ENCODE data around the gene CCDC6.
"Not testable (repeated sequence)": the region's sequence is repeated elsewhere in the genome, so short reads cannot be mapped to it uniquely, and the experiment has no call there.

CCDC6 gene

GRCh38 chr10:59812519-59813122, 93.7 kb downstream of the CCDC6 start:
- peak; percentile 20 for DNase-seq (ENCODE audit: low read depth, low spot score)

DNA sequence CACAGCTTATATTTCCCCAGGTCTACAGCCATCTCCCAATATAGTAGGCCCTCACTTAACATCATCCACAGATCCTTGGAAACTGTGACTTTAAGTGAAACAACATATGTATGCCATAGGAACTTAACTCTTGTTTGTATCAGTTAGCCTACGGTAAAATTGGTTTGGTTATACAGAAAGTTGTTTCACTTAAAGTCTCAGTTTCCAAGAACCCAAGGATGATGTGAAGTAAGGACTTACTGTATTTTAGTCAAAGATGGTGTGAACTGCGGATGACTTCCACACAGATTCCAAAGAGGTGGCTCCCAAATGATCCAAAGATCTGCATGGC, 96.7 kb downstream of the CCDC6 start:
- DNase-seq (ENCODE audit: low read depth, low spot score) = no peak

DNA sequence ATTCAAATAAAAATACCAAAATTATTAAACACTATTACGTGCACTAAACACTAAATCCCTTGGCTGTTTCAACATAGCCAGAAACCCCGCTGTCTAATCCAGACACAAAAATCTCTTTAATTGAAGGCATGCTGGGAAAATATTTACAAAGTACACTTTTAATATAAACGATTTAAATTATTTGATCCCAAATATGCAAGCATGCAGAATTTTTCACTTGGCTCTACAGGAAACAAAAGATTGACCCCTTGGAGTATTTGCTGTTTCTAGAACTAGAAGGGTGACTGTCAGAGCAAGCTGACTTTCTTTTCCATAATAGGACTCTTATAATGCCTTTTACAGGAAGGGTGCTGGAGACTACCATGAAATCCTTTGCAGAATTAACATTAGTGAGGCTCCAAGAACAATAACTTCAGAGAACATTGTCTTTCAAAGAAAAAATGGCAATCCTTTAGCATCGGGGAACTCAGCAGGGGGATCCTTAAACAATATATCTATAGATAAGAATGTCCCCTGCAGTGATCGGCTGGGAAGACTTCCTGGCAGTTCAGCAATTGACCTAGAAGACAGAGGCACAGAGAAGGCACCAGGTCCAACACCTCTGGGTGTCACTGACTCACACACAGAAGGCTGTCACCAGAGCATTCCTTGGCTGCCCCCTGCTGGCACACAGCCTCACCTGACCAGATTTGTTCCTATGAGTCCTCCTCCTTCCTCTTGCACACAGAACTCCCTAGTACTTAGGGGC, 97.3 kb downstream of the CCDC6 start:
- peak; percentile 80 for DNase-seq (ENCODE audit: low read depth, low spot score)

DNA sequence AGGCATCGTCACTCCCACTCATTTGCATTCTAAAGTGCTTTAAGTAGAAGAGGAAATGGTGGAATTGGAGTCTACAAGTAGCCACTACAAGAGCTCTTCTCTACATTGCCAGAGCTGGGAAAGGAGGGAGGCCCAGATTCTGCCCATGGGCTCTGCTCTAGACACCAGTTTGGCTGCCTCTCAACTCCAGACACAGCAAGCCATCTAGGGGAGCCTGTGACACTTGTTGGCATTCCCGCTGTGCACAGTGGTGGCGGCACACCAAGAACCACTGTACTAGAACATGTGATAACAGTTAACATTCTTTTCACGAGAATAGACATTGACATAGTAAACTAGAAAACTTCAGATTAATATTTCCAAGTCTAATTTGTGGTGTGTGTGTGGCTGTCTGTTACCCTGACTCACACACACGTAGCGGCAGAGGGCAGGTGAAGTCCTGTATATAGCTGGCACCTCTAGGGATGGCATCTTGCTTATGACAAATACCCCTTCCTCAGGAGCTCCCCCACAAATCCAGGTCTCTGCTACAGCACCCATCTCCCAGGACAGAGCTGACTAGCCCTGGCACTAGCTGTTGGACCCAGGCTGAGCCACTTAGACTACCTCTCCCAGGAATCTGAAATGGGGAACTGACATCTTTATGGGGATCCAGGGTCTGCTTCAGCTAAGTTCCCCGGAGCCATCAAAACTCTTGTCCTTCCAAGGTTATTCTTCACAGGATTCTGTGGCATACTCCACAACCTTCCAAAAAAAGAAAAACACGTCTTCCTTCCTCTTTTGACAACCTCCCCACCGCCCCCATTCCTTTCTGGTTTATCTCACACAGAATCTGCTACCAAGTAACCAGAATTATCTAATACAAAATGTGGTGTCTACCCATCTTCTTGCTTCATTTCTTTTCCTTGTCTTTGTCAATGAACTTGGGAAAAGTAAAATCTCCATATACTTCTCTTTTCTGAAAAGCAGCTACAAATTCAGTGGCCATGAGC, 98.4 kb downstream of the CCDC6 start:
- no peak for DNase-seq (ENCODE audit: low read depth, low spot score)

DNA sequence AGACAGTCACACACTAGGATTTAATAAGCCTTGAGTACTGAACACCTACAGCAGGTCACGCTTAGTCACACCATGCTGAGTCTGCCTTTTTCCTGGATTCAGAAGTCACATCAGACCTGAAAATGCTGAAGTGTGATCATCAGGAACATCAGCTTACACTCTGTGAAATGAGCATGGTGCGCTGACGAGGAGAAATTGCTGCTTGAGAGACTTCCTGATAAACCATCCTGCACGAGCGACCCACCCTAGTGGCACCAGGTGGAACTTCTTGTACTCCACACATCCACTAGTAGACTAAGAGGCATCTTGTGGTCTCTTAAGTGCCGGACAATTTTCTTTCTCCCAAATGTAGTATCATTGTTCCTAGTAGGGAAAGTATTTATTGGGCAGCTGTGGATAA, 101.3 kb downstream of the CCDC6 start:
- DNase-seq (ENCODE audit: low read depth, low spot score) = peak; percentile 26

DNA sequence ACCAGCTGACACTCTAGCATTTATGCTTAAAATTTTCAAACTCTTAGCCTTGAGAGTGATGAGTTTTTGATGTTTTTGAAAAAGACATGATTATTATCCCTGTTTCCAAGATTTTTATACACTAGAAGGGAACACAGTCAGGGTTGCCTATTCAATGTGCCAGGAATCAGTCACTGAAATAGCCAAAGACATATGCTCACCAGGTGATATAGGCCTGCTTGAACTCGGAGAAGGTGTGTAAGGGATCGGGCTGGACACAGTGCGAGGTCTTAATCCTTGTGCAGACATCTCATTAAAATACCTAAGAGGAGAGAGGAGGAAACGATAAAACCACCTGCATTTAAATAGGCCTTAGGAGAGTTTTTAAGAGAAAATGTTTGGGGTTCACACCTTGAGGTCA, 102.1 kb downstream of the CCDC6 start:
- DNase-seq (ENCODE audit: low read depth, low spot score) = no peak

- no peak for DNase-seq (ENCODE audit: low read depth, low spot score)
Observed at GRCh38 chr10:59803714-59804113, 102.6 kb downstream of the CCDC6 start.

DNA sequence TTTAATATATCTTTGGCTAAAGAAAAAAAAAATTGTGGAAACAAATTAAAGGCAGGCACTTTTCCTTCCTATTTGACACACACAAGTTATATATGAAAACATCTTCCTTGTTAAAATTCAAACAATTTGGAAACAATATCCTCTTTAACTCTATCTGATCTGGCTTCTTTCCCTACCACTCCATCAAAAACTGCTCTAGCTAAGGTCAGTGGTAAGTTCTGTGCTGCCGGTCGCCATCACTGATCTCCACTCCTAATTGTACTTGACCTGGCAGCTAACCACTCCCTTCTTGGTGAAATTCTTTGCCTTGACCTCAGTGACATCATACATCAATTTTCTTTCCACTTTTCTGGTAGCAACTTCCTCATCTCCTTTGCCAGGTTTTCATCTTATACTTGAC, 105.2 kb downstream of the CCDC6 start:
- no peak for DNase-seq (ENCODE audit: low read depth, low spot score)

DNA sequence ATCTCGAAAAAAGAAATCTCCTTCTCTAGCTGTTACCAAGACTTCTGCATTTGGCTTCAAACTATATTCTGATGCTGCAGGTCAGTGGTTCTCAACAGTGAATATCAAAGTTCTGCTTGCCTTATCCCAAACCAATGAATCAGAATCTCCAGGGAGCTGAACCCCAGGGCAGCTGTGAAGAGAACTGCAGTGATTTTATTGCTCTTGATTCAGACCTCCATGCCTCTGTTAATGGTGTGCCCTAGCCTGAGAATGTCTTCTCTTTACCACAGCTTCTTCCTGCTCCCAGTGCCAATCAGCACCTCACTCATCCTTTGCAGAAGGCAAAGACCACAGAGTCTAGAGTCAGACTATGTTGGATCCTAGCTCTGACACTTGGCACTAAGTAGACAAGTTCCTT, 106.9 kb downstream of the CCDC6 start:
- DNase-seq (ENCODE audit: low read depth, low spot score) = no peak

DNA sequence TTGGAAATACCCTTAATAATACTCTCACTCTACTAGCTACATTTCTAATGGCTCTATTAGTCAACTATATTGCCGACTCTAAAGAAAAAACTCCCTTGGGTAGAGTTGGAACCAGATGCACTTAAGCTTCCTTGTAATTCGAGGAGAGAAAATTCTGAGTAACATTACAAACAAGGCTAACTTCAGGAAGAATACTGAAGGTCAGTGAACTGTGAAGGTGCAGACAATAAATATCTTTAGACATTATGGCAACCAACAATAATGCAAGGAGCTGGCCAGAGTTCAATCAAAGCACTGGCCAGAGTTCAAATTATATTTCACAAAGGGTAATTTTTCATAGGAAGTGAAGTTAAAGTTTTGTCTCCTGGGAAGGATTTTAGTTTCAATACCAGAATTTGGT, 112.4 kb downstream of the CCDC6 start:
- DNase-seq (ENCODE audit: low read depth, low spot score) = no peak

GRCh38 chr10:59792812-59793211, 113.5 kb downstream of the CCDC6 start:
- DNase-seq (ENCODE audit: low read depth, low spot score) = no peak

DNA sequence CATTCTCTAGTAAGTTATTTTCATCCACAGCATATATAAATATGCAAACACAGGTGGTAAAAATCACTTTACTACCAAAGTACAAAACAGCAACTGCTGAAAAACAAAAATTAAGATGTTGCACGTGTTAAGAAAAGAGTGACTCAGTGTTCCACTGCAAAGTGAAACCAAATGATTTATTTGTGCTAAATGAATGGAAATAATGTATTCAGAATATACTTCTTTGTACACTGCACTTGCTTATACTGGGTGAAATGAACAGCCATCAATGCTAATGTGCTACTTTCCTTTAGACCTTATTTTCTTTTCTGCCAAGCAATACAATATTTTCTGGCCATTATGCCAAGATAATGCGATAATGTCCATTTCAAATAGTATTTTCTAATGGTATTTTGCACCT, 114.8 kb downstream of the CCDC6 start:
- DNase-seq (ENCODE audit: low read depth, low spot score) = no peak

- not testable (repeated sequence) for DNase-seq (ENCODE audit: low read depth, low spot score)
Observed at GRCh38 chr10:59790080-59790479, 116.3 kb downstream of the CCDC6 start.

- DNase-seq (ENCODE audit: low read depth, low spot score) = not testable (repeated sequence)
Observed at GRCh38 chr10:59788914-59789313, 117.4 kb downstream of the CCDC6 start.

- DNase-seq (ENCODE audit: low read depth, low spot score) = not testable (repeated sequence)
Observed at GRCh38 chr10:59787032-59787431, 119.3 kb downstream of the CCDC6 start.

GRCh38 chr10:59785476-59785875, 120.9 kb downstream of the CCDC6 start:
- DNase-seq (ENCODE audit: low read depth, low spot score) = not testable (repeated sequence)

DNA sequence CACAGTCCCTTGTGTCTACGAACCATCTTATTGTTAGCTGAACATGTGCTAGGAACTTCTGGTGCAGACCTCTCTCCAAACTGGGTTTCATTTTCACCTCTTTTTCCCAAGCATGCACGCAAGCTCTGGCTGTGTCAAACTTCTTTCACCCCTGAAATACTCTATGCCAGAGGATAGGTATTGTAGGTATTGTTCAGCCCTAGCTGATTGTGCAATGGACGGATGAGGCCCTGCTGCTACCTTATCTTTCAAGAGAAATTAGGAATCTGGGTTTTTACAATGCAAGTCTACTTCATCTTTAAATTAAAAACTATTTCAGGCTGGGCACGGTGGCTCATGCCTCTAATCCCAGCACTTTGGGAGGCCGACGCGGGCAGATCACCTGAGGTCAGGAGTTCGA, 124.8 kb downstream of the CCDC6 start:
- DNase-seq (ENCODE audit: low read depth, low spot score) = no peak

DNA sequence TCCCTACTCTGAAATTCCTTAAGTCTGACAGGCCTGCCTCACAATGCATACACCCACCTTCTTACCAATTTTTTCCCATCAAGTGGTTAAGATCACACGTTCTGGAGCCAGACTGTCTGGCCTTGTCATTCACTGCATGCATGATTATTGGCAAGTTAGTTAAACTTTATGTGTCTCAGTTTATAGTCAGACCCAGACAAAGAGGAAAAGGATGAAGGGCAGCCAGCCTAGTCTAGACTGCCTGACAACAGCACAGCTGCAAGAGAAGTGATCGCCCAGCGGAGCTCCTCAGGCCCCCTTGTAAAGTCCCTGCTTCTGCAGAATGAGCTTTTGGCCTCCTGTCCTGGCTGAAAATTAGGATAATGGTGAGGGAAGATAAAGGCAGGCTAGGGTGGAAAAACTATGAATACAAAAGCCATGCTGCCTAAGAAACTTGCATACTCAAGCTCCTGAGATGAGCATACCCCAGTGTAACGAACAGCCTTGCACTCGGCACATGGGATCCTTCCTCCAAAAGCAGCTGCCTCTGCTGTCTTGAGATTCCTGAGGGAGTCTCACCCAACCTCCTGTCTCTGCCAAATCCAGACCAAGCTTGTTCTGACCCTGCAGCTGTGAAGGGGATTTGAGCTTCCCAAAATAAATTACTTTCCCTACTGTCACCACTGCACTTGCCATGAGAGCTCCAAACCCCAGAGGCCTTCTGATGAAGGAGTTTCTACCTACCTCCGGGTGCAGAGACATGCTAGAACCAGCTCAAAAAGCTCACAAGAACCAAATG, 126.4 kb downstream of the CCDC6 start:
- DNase-seq (ENCODE audit: low read depth, low spot score) = peak; percentile 79

GRCh38 chr10:59774451-59774850, 131.9 kb downstream of the CCDC6 start:
- DNase-seq (ENCODE audit: low read depth, low spot score) = no peak

DNA sequence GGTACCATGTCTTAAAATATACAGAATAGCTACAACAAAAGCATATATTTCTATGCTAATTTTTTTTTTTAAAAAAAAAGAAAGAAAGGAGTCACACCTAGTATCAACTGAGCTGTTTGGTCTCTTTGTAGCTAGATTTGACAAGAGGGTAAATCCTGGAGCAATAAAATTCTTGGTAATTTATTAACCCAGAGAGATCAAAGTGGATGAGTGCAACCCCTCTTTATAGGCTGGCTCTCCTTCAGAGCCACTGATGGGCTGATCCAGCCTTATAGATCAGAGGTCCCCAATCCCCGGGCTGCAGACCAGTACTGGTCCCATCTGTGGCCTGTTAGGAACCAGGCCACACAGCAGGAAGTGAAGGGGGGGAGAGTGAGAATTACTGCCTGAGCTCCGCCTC, 133.3 kb downstream of the CCDC6 start:
- DNase-seq (ENCODE audit: low read depth, low spot score) = no peak

DNA sequence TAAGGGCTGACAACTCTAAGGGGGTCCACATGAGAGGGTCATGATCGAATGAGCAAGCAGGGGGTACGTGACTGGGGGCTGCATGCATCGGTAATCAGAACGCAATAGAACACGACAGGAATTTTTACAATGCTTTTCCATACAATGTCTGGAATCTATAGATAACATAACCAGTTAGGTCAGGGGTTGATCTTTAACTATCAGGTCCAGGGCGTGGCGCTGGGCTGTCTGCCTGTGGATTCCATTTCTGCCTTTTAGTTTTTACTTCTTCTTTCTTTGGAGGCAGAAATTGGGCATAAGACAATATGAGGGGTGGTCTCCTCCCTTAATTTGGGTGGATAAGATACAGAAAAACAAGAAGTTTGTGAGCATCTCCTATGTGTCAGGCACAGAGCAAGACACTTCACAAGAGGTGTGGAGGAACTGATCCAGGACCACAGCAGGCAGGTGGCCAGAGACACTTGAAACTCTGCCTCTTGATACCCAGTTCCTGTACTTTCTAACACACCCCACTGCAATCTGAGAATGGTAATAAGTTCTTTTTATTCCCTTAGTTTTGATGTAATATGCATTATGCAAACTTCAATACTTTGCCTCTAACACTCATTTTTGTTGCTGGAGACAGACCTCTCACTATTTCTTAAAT, 135.1 kb downstream of the CCDC6 start:
- no peak for DNase-seq (ENCODE audit: low read depth, low spot score)
